SJCRH30 (cell line): ENCODE measurements around the gene ABHD16B. TPM values are rescaled to one million over a fixed set of nuclear protein-coding genes. Genes with fewer than 3 reads are reported as not detected.

Experiments used
- DNase-seq, 2 experiments: peaks; one replicate each; pipeline ENCODE4 v3.0.0-alpha.2; 2015 to 2020
- H3K27ac ChIP-seq: fragments of 250-450 bp; sonication (Bioruptor Pico); 2 replicates; pipeline ENCODE4 v1.5.1; 2020; ENCODE audit warnings: mild to moderate bottlenecking, moderate library complexity
- H3K27me3 ChIP-seq: fragments of 250-450 bp; sonication (Bioruptor Pico); 2 replicates; pipeline ENCODE4 v1.5.1; 2020; ENCODE audit warnings: mild to moderate bottlenecking, moderate library complexity
- H3K36me3 ChIP-seq: fragments of 250-450 bp; sonication (Bioruptor Pico); 2 replicates; pipeline ENCODE4 v1.5.1; 2020; ENCODE audit warnings: mild to moderate bottlenecking, moderate library complexity
- H3K4me1 ChIP-seq: fragments of 250-450 bp; sonication (Bioruptor Pico); 2 replicates; pipeline ENCODE4 v1.5.1; 2020; ENCODE audit warnings: mild to moderate bottlenecking, moderate library complexity
- H3K4me3 ChIP-seq: fragments of 250-450 bp; sonication (Bioruptor Pico); 2 replicates; pipeline ENCODE4 v1.5.1; 2020; ENCODE audit warnings: mild to moderate bottlenecking, moderate library complexity
- H3K9me3 ChIP-seq: fragments of 250-450 bp; sonication (Bioruptor Pico); replicated peaks from 2 replicates; pipeline ENCODE4 v1.5.1; 2020; ENCODE audit warnings: mild to moderate bottlenecking, moderate library complexity
- total RNA-seq: library from RNA; depleted of rRNA; stranded (reverse); fragments of >200 nt; shearing (Covaris generic); gene quantifications from 2 replicates; pipeline ENCODE4 v1.2.3, GENCODE V29; 2014; rRNA removed

The ABHD16B gene
- total RNA-seq, 1 experiment from 2014 or later, result not detected

GRCh38 chr20:63900413-63900812 is 39.1 kb downstream of the ABHD16B start:
- Histone ChIP-seq H3K4me3 (no peak overlapping the region), H3K9me3 (no peaks in the 10 kb centered on the region), H3K27me3 (no peaks in the 10 kb centered on the region), H3K36me3 (no peaks in the 10 kb centered on the region), H3K4me1 (peaks cover 27% of the 10 kb centered on the region), H3K27ac (no peak overlapping the region)
- DNase-seq, result no peak

- peak; percentile 84 to 89 for DNase-seq
- H3K36me3 ChIP-seq, result no peaks in the 10 kb centered on the region
Observed at GRCh38 chr20:63903796-63904561, 42.7 kb downstream of the ABHD16B start.

DNA sequence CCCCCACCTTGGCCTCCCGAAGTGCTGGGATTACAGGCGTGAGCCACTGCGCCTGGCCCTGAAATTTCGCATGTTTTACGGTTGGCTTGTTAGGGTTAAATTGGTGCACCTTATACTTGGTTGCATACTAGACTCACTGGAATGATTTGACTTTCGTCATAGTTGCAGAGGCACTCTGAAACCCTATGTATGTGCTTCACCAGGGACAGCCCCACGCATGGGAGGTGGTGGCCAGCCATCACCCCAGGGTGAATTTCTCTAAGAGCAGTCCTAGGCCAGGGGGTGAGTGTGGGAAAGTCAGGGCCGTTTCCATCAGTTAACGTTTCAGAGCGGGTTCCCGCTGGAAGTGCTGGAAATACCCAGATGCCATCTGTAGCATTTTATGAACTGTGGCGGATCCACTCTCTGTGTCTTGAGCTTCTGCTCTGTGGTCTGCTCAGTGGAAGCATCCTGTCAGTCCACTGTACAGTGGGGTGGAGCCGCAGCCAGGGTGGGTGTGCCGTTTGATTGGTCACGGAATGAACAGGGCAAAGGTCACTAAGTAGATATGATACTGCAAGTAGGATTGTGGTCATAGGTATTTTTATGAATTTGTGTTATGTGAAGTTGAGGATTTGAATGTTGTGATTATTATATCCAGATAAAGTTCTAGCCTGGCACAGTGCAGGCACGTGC is 46.8 kb downstream of the ABHD16B start:
- peak; percentile 62 to 63 for DNase-seq
- no peaks in the 10 kb centered on the region for H3K27me3 ChIP-seq
- peaks cover 28% of the 10 kb centered on the region for H3K4me1 ChIP-seq
- H3K36me3 ChIP-seq, result no peaks in the 10 kb centered on the region; the same call in 1 of the 2 replicates
- no peak overlapping the region for H3K4me3 ChIP-seq
- H3K27ac ChIP-seq, result no peak overlapping the region
- H3K9me3 ChIP-seq, result no peaks in the 10 kb centered on the region

More at GRCh38 chr20:63903796-63904561, 42.7 kb downstream of the ABHD16B start:
- Histone ChIP-seq H3K4me3 (no peak overlapping the region), H3K9me3 (no peaks in the 10 kb centered on the region), H3K4me1 (peaks cover 32% of the 10 kb centered on the region), H3K27ac (peak overlapping the region; percentile 46), H3K27me3 (no peaks in the 10 kb centered on the region)

- Histone ChIP-seq H3K4me1 (peaks cover 12% of the 10 kb centered on the region), H3K27me3 (no peaks in the 10 kb centered on the region), H3K4me3 (no peak overlapping the region), H3K9me3 (no peaks in the 10 kb centered on the region), H3K27ac (no peak overlapping the region), H3K36me3 (peaks cover 14% of the 10 kb centered on the region)
- DNase-seq, result no peak
Observed at GRCh38 chr20:63911176-63911575, 49.9 kb downstream of the ABHD16B start.

Other genes with a start within 250 kb of the ABHD16B start
- 19.5 and 20.2 TPM in 2 replicates for gene GMEB2, start 234.4 kb upstream of the ABHD16B start, total RNA-seq
- gene STMN3, start 208.1 kb upstream of the ABHD16B start, total RNA-seq, result 36.6 and 38.0 TPM in 2 replicates
- gene RTEL1, start 203.2 kb upstream of the ABHD16B start, total RNA-seq, result 16.7 and 25.6 TPM in 2 replicates
- gene TNFRSF6B, start 164.8 kb upstream of the ABHD16B start, total RNA-seq, result 1.3 and 1.7 TPM in 2 replicates
- gene ARFRP1, start 153.5 kb upstream of the ABHD16B start, total RNA-seq, result 39.3 and 44.5 TPM in 2 replicates
- gene ZGPAT, start 153.5 kb upstream of the ABHD16B start, total RNA-seq, result 24.9 and 26.2 TPM in 2 replicates
- gene LIME1, start 124.8 kb upstream of the ABHD16B start, total RNA-seq, result 4.5 and 10.0 TPM in 2 replicates
- gene SLC2A4RG, start 121.7 kb upstream of the ABHD16B start, total RNA-seq, result 52.8 and 64.7 TPM in 2 replicates
- gene ZBTB46, start 30.2 kb upstream of the ABHD16B start, total RNA-seq, result 4.0 and 5.0 TPM in 2 replicates
- gene TPD52L2, start 3.8 kb downstream of the ABHD16B start, total RNA-seq, result 96.4 and 105 TPM in 2 replicates
- 79.6 and 81.1 TPM in 2 replicates for gene DNAJC5, start 33.6 kb downstream of the ABHD16B start, total RNA-seq
- 27.1 and 35.0 TPM in 2 replicates for gene UCKL1, start 94.9 kb downstream of the ABHD16B start, total RNA-seq
- gene ZNF512B, start 108.4 kb downstream of the ABHD16B start, total RNA-seq, result 19.1 and 19.6 TPM in 2 replicates
- 0.08 TPM in 1 of 2 replicates, not detected in the other for gene SAMD10, start 118.1 kb downstream of the ABHD16B start, total RNA-seq
- gene PRPF6, start 119.6 kb downstream of the ABHD16B start, total RNA-seq, result 70.1 and 71.9 TPM in 2 replicates
- gene C20orf204, start 174.7 kb downstream of the ABHD16B start, total RNA-seq, result 2.0 and 3.0 TPM in 2 replicates
- gene SOX18, start 188.1 kb downstream of the ABHD16B start, total RNA-seq, result 0.13 and 0.14 TPM in 2 replicates
- 12.6 and 16.9 TPM in 2 replicates for gene TCEA2, start 201.7 kb downstream of the ABHD16B start, total RNA-seq
- gene RGS19, start 218.0 kb downstream of the ABHD16B start, total RNA-seq, result 17.2 and 18.8 TPM in 2 replicates
- 0.28 and 0.43 TPM in 2 replicates for gene OPRL1, start 218.6 kb downstream of the ABHD16B start, total RNA-seq
- not detected in 2 replicates for gene LKAAEAR1, start 222.9 kb downstream of the ABHD16B start, total RNA-seq
- gene NPBWR2, start 246.1 kb downstream of the ABHD16B start, total RNA-seq, result not detected in 2 replicates